ENCODE results near the gene GIMAP5.

The GIMAP5 gene

GRCh38 chr7:150703209-150703608 is 34.0 kb upstream of the GIMAP5 start:
- no peaks in the 10 kb centered on the region for H3K9me2 ChIP-seq (replicated peaks; ENCODE audit: insufficient read depth, low read length)
- no peak for DNase-seq
- no peaks in the 10 kb centered on the region for H3K36me3 ChIP-seq (replicated peaks; ENCODE audit: insufficient read depth, low read length)
- H3K9me3 ChIP-seq (replicated peaks; ENCODE audit: insufficient read depth, low read length) = no peaks in the 10 kb centered on the region; the same call in 1 of the 2 replicates
- H3K9ac ChIP-seq (ENCODE audit: low read length) = no peak overlapping the region
- no peak overlapping the region for H3K4me3 ChIP-seq (ENCODE audit: low read length)
- no peak overlapping the region for H2AFZ ChIP-seq (ENCODE audit: low read length)
- no peak for TF ChIP-seq EZH2phosphoT487 (IDR thresholded peaks at IDR 0.05; ENCODE audit: low read length)
- TF ChIP-seq CTCF (IDR thresholded peaks at IDR 0.05; ENCODE audit: low read length) = no peak
- no peak for TF ChIP-seq EZH2 (optimal IDR thresholded peaks at IDR 0.05; ENCODE audit: low read depth, low read length)
- no peak overlapping the region for H3K4me2 ChIP-seq (ENCODE audit: low read depth, low read length)
- no peak overlapping the region for H3K27ac ChIP-seq (ENCODE audit: low read length)
- no peaks in the 10 kb centered on the region for H3K79me2 ChIP-seq (ENCODE audit: low read length)
- no peaks in the 10 kb centered on the region for H3K27me3 ChIP-seq (replicated peaks; ENCODE audit: insufficient read depth, low read length)
- no peaks in the 10 kb centered on the region for H4K20me1 ChIP-seq (ENCODE audit: insufficient read depth, low read length)
- no peaks in the 10 kb centered on the region for H3K4me1 ChIP-seq (ENCODE audit: low read length)
- no peaks in the 10 kb centered on the region for H3F3A ChIP-seq (ENCODE audit: insufficient read depth, low read length)

- no peak overlapping the region for H3K4me3 ChIP-seq (ENCODE audit: low read length)
- H3K79me2 ChIP-seq (ENCODE audit: low read length) = no peaks in the 10 kb centered on the region
- no peak overlapping the region for H3K9ac ChIP-seq (ENCODE audit: low read length)
- no peaks in the 10 kb centered on the region for H3K36me3 ChIP-seq (replicated peaks; ENCODE audit: insufficient read depth, low read length)
- H3F3A ChIP-seq (ENCODE audit: insufficient read depth, low read length) = no peaks in the 10 kb centered on the region
- no peaks in the 10 kb centered on the region for H3K9me2 ChIP-seq (replicated peaks; ENCODE audit: insufficient read depth, low read length)
- no peak for DNase-seq
- no peak for TF ChIP-seq EZH2 (optimal IDR thresholded peaks at IDR 0.05; ENCODE audit: low read depth, low read length)
- TF ChIP-seq EZH2phosphoT487 (IDR thresholded peaks at IDR 0.05; ENCODE audit: low read length) = no peak
- TF ChIP-seq CTCF (IDR thresholded peaks at IDR 0.05; ENCODE audit: low read length) = no peak
- H3K4me2 ChIP-seq (ENCODE audit: low read depth, low read length) = no peak overlapping the region
- H4K20me1 ChIP-seq (ENCODE audit: insufficient read depth, low read length) = no peaks in the 10 kb centered on the region
- no peaks in the 10 kb centered on the region for H3K4me1 ChIP-seq (ENCODE audit: low read length)
- H3K9me3 ChIP-seq (replicated peaks; ENCODE audit: insufficient read depth, low read length) = no peaks in the 10 kb centered on the region
- no peaks in the 10 kb centered on the region for H3K27me3 ChIP-seq (replicated peaks; ENCODE audit: insufficient read depth, low read length)
- no peak overlapping the region for H2AFZ ChIP-seq (ENCODE audit: low read length)
- no peak overlapping the region for H3K27ac ChIP-seq (ENCODE audit: low read length)
Measured at GRCh38 chr7:150715293-150715692, 21.9 kb upstream of the GIMAP5 start.

GRCh38 chr7:150715738-150716137 is 21.5 kb upstream of the GIMAP5 start:
- Histone ChIP-seq H3F3A (ENCODE audit: insufficient read depth, low read length) (no peaks in the 10 kb centered on the region), H2AFZ (ENCODE audit: low read length) (no peak overlapping the region), H3K4me2 (ENCODE audit: low read depth, low read length) (no peak overlapping the region), H3K9me2 (replicated peaks; ENCODE audit: insufficient read depth, low read length) (no peaks in the 10 kb centered on the region), H4K20me1 (ENCODE audit: insufficient read depth, low read length) (no peaks in the 10 kb centered on the region), H3K4me1 (ENCODE audit: low read length) (no peaks in the 10 kb centered on the region), H3K9ac (ENCODE audit: low read length) (no peak overlapping the region), H3K36me3 (replicated peaks; ENCODE audit: insufficient read depth, low read length) (no peaks in the 10 kb centered on the region), H3K27me3 (replicated peaks; ENCODE audit: insufficient read depth, low read length) (no peaks in the 10 kb centered on the region), H3K4me3 (ENCODE audit: low read length) (no peak overlapping the region), H3K9me3 (replicated peaks; ENCODE audit: insufficient read depth, low read length) (no peaks in the 10 kb centered on the region), H3K79me2 (ENCODE audit: low read length) (no peaks in the 10 kb centered on the region), H3K27ac (ENCODE audit: low read length) (no peak overlapping the region)
- TF ChIP-seq EZH2phosphoT487 (IDR thresholded peaks at IDR 0.05; ENCODE audit: low read length) = no peak
- TF ChIP-seq EZH2 (optimal IDR thresholded peaks at IDR 0.05; ENCODE audit: low read depth, low read length) = no peak
- TF ChIP-seq CTCF (IDR thresholded peaks at IDR 0.05; ENCODE audit: low read length) = no peak
- no peak for DNase-seq

Data from MM.1S (cell line).